ENCODE measurements around the gene SEC16A. TPM values are rescaled to one million over a fixed set of nuclear protein-coding genes. Genes with fewer than 3 reads are reported as not detected.

Gene SEC16A
- total RNA-seq, 1 experiment from 2014 or later, result 85.8 TPM

GRCh38 chr9:136456258-136456657 lies 26.6 kb downstream of the SEC16A start:
- intact Hi-C loops (cut with micrococcal nuclease), result no loop called here
- Mint-ChIP-seq H3K27ac (ENCODE audit: low read depth, unreplicated experiment) (no peak overlapping the region), H3K36me3 (ENCODE audit: insufficient read depth, unreplicated experiment) (peaks cover 97% of the 10 kb centered on the region), H3K9me3 (ENCODE audit: unreplicated experiment) (no peaks in the 10 kb centered on the region), H3K4me3 (ENCODE audit: unreplicated experiment) (no peak overlapping the region), H3K4me1 (ENCODE audit: insufficient read depth, unreplicated experiment) (no peaks in the 10 kb centered on the region), H3K27me3 (ENCODE audit: insufficient read depth, unreplicated experiment) (no peaks in the 10 kb centered on the region)
- TF ChIP-seq CTCF (IDR thresholded peaks at IDR 0.05; ENCODE audit: unreplicated experiment), result no peak
- ChIA-PET CTCF (no interaction called here), POLR2A (no interaction called here)
- no peak for DNase-seq (ENCODE audit: unreplicated experiment)
- no TSS peak for BruUV-seq (replicated peaks)

- CTCF ChIA-PET, result no interaction called here
- no peak overlapping the region for H3K4me3 Mint-ChIP-seq (ENCODE audit: unreplicated experiment)
- intact Hi-C loops (cut with micrococcal nuclease), result no loop called here
Observed at GRCh38 chr9:136455043-136456002, 27.5 kb downstream of the SEC16A start.

GRCh38 chr9:136454026-136454796 lies 28.6 kb downstream of the SEC16A start:
- no peak for TF ChIP-seq CTCF (IDR thresholded peaks at IDR 0.05; ENCODE audit: unreplicated experiment)
- CTCF ChIA-PET, result interaction anchor here (0.5 to 0.9 kb wide), 2 partner anchors 14 to 266 kb away, joined by 3 to 5 read pairs; no protein-coding TSS in a partner anchor
- Mint-ChIP-seq H3K27me3 (ENCODE audit: insufficient read depth, unreplicated experiment) (no peaks in the 10 kb centered on the region), H3K4me1 (ENCODE audit: insufficient read depth, unreplicated experiment) (no peaks in the 10 kb centered on the region), H3K4me3 (ENCODE audit: unreplicated experiment) (no peak overlapping the region), H3K27ac (ENCODE audit: low read depth, unreplicated experiment) (no peak overlapping the region), H3K36me3 (ENCODE audit: insufficient read depth, unreplicated experiment) (peaks cover 92% of the 10 kb centered on the region), H3K9me3 (ENCODE audit: unreplicated experiment) (no peaks in the 10 kb centered on the region)
- no TSS peak for BruUV-seq (replicated peaks)
- POLR2A ChIA-PET, result no interaction called here
- intact Hi-C loops (cut with micrococcal nuclease), result no loop called here
- no peak for DNase-seq (ENCODE audit: unreplicated experiment)

More at GRCh38 chr9:136455043-136456002, 27.5 kb downstream of the SEC16A start:
- no peak overlapping the region for H3K27ac Mint-ChIP-seq (ENCODE audit: low read depth, unreplicated experiment)
- no peak for DNase-seq (ENCODE audit: unreplicated experiment)
- POLR2A ChIA-PET, result no interaction called here
- no peaks in the 10 kb centered on the region for H3K27me3 Mint-ChIP-seq (ENCODE audit: insufficient read depth, unreplicated experiment)
- no peak for TF ChIP-seq CTCF (IDR thresholded peaks at IDR 0.05; ENCODE audit: unreplicated experiment)
- no TSS peak for BruUV-seq (replicated peaks)
- H3K36me3 Mint-ChIP-seq (ENCODE audit: insufficient read depth, unreplicated experiment), result peaks cover 97% of the 10 kb centered on the region
- no peaks in the 10 kb centered on the region for H3K9me3 Mint-ChIP-seq (ENCODE audit: unreplicated experiment)
- no peaks in the 10 kb centered on the region for H3K4me1 Mint-ChIP-seq (ENCODE audit: insufficient read depth, unreplicated experiment)

GRCh38 chr9:136453326-136453725 lies 29.5 kb downstream of the SEC16A start:
- no peaks in the 10 kb centered on the region for H3K27me3 Mint-ChIP-seq (ENCODE audit: insufficient read depth, unreplicated experiment)
- H3K4me1 Mint-ChIP-seq (ENCODE audit: insufficient read depth, unreplicated experiment), result no peaks in the 10 kb centered on the region
- H3K27ac Mint-ChIP-seq (ENCODE audit: low read depth, unreplicated experiment), result no peak overlapping the region
- intact Hi-C loops (cut with micrococcal nuclease), result no loop called here
- no peaks in the 10 kb centered on the region for H3K9me3 Mint-ChIP-seq (ENCODE audit: unreplicated experiment)
- TF ChIP-seq CTCF (IDR thresholded peaks at IDR 0.05; ENCODE audit: unreplicated experiment), result no peak
- ChIA-PET POLR2A (no interaction called here), CTCF (interaction anchor here (1.0 kb wide), 1 partner anchor 10 kb away, joined by 3 read pairs; no protein-coding TSS in a partner anchor)
- BruUV-seq (replicated peaks), result no TSS peak
- H3K36me3 Mint-ChIP-seq (ENCODE audit: insufficient read depth, unreplicated experiment), result peaks cover 91% of the 10 kb centered on the region
- DNase-seq (ENCODE audit: unreplicated experiment), result no peak
- no peak overlapping the region for H3K4me3 Mint-ChIP-seq (ENCODE audit: unreplicated experiment)
